ENCODE data around the gene BHLHE23.
A peak's percentile ranks its signal among the peaks of the same experiment; 100 is the strongest.

Gene BHLHE23

DNA sequence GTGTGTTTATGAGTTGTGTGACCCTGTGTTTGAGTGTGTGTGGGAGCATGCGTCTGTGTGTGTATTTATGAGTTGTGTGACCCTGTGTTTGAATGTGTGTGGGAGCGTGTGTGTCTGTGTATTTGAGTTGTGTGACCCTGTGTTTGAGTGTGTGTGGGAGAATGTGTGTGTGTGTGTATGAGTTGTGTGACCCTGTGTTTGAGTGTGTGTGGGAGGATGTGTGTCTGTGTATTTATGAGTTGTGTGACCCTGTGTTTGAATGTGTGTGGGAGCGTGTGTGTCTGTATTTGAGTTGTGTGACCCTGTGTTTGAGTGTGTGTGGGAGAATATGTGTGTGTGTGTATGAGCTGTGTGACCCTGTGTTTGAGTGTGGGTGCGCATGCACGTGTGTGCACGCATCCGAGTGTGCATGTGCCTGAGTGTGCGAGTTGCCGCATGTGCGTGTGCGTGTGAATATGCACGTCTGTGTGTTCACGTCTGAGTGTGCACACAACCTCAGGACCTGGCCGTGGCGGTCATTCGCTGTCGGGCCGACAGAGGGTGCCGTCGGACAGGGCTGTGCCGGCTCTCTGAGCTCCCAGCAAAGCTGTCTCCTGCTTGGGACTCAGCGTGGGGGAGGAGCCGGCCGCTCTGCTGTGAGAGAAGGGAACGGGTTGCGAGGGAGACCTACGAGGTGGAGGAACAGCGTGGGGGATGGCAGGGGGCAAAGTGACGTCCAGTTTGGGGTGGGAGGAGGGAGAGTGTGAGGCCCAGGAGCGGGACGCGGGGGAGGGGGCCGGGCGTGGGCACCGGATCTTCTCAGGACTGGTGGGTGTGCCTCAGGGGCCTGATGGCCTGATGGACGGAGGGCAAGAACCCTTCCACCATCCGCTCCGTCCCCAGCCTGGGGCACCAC lies 34.6 kb downstream of the BHLHE23 start:
- DNase-seq (ENCODE audit: low spot score) = peak; percentile 85

DNA sequence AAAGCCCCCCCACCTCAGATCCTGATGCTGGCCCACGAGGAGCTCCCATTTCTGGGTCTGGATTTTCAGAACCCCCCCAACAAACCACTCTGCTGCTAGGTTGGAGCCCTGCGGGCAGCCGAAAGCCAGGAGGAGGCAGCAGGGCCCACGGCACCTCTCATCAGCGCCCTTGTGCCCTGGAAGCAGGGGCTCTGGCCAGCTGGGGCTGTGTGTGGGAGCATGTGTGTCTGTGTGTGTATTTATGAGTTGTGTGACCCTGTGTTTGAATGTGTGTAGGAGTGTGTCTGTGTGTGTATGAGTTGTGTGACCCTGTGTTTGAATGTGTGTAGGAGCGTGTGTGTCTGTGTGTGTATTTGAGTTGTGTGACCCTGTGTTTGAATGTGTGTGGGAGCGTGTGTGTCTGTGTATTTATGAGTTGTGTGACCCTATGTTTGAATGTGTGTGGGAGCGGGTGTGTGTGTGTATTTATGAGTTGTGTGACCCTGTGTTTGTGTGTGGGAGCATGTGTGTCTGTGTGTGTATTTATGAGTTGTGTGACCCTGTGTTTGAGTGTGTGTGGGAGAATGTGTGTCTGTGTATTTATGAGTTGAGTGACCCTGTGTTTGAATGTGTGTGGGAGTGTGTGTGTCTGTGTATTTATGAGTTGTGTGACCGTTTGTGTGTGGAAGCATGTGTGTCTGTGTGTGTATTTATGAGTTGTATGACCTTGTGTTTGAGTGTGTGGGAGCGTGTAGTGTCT lies 35.4 kb downstream of the BHLHE23 start:
- DNase-seq (ENCODE audit: low spot score) = no peak

DNA sequence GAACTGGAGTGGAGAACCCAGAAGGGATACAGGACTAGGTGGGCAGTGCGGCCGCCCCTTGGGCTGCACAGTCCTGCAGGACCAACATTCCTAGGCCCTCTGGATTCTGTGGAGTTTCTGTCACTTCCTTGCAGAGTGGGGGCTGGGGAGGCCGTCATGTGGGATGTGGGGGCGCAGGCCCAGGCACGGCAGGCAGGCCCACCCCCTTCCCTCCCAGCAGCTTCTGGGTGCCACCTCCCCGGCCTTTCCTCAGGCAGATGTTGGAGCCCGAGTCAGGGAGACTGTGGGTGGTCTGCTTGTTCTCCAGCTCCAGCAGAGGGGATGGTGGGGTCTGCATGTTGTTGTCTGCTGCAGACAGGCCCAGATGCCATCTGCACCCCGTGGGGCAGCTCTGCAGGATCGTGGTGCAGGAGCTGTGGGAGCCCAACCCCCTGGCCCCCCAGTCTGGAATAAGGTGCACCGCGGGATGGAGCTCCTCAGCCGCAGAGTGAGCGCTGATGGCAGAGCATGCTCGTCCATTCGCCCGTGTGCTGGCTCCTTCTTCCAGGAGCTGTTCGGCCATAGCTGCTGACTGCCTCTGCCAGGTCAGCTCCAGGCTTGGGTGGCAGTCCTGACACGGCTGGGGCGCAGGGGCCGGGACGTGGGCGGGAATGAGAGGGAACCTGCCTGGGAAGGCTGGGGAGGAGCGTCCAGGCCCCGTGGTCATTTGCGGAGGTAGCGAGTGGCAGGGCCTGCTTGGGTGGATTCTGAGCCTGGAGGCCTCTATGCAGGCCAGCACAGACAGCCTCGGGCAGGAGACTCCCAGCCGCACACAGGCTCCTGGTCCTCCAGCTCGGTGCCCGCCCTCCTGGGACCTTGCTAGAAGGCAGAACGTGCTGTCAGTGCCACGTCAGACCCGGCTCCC lies 36.2 kb downstream of the BHLHE23 start:
- no peak for DNase-seq (ENCODE audit: low spot score)

DNA sequence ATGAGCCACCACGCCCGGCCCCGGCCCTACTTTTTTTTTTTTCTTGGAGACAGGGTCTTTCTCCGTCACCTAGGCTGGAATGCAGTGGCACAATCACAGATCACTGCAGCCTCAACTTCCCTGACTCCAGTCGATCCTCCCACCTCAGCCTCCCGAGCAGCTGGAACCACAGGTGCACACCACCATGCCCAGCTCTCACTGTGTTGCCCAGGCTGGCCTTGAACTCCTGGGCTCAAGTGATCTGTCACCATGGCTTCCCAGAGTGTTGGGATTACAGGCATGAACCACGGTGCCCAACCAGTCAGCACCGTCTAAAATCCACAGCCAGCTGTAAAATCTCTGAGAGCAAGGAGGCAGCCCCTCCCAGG lies 36.8 kb downstream of the BHLHE23 start:
- DNase-seq (ENCODE audit: low spot score) = no peak

DNA sequence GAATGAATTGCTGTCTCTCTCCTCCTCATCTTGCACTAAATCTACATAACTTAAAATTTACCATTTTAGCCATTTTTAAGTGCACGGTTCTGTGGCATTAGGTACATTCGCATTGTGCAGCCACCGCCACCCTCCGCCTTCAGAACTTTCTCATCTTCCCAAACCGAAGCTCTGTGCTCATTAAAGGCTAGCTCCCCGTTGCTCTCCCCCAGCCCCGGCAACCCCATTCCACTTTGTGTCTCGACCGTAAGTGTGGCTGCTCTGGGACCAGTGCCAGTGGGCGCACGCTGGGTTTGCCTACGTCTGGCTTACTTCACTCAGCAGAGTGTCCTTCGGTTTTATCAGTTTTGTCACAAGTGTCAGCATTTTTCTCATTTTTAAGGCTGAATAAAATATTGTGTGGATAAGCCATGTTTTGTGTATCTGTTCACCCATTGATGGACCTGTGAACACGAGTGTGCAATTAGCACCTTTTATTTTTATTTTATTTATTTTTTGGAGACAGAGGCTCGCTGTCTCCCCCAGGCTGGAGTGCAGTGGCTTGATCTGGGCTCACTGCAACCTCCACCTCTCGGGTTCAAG lies 37.5 kb downstream of the BHLHE23 start:
- DNase-seq (ENCODE audit: low spot score) = no peak

DNA sequence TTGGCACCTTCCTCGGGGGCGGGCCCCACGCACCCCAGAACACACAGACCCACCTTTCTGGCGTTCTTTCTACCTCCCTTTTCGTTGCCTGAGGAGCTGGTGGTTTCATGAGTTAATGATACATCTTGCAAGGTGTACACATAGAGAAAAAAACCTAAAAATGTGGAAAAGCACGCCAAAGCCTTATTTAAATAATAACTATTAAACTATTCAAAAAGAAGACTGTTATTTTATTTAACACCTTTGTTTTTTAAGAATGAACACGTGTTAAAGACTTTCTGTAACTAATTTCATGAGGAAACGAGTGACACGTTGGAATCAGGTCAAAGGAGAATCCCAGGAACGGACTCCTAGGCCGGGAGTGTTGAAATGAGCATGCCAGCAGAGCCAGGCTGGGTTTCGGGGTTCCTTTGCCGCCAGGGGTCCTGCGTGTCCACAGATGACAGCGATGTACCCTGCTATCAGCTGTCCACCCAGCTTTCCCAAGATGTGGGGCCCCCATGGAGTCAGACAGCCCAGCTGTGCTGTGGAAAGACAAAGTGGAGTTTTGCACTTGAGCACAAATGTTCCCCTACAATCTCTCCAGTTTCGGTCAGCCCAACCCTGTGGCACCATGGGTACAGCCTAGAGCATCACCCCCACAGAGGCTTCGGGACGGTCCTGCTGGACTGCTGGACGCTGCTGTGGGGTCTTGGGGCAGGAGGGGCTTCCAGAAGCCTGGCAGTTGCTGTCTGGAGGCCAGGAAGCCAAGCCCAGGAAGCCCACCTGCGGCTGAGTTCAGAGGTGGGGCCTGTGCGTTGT lies 38.2 kb downstream of the BHLHE23 start:
- no peak for DNase-seq (ENCODE audit: low spot score)

DNA sequence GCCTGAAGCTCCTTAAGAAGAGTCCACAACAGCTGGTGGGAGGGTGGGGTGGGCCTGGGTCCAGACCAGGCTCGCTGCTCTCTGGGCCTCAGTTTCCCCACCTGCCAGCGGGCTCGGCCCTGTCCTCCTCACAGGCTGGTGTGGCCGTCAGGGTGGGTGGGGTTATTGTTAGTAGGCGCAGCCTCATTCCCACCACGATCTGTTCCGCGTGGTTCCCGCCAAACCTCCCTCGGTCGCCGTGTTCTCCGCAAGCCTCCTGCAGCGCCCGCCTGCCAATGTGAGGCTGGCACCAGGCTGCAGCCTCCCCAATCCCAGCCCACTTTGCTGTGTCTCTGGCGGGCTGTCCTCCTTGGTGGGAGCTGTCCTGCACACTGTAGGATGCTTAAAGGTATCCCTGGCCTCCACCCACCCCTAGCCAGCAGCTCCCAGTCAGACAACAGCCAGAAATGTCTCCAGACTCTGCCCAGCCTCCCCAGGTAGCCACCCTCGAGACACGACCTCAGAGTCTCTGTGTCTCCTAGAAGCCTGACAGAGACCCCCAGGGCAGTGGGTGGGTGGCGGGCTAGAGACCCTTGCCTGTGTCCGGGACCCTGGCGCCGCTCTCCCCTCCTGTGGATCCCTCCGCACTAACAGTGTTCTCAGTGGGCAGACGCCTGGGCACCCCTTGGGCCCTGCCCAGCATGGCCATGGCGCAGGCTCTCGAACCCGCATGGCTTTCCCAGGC lies 39.0 kb downstream of the BHLHE23 start:
- DNase-seq (ENCODE audit: low spot score) = no peak

DNA sequence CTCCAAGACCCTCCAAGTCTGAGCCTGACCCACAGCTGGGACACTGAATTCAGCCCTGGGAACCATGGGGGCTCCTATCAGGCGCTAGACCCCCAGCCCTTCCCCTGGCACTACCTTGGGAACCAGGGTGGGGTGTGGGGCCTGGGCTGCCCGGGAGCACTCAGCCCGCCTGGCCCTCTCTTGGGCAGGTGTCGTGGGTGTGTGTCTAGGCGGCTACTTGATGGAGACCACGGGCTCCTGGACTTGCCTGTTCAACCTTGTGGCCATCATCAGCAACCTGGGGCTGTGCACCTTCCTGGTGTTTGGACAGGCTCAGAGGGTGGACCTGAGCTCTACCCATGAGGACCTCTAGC lies 39.6 kb downstream of the BHLHE23 start:
- DNase-seq (ENCODE audit: low spot score) = no peak

DNA sequence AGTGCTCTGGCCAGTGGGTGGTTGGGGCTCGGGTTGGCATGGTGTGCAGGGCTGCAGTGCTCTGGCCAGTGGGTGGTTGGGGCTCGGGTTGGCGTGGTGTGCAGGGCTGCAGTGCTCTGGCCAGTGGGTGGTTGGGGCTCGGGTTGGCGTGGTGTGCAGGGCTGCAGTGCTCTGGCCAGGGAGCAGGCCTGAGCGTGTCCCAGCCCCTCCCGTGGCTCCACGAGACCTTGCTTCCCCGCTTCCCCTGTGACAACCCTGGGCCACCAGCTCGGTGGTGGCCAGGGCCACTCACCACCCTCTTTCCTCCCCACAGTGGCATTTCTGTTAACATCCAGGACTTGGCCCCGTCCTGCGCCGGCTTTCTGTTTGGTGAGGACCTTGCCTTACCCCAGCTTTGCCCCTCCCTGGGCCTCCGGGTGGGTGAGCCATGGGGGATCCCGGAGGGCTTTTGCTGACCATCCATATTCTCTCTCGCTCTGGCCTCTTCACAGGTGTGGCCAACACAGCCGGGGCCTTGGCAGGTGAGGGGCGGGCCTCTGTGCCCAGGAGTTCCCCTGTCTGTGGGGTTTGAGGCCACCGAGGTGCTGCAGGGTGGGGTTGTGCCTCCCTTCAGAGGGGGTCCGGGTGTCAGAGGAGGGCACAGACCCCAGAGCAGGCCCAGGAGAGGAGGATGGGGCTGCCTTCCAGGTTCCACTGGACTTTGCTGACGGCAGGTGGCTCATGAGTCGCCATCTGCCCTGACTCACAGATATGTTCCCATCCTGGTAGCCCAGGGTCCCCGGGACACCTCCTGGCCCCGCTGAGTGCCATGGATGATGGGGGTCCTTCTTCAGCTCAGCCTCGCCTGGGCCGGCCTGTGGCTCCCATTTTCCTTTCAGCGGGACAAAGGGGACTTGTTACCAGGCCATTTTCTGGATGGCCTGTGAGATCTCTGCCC lies 40.3 kb downstream of the BHLHE23 start:
- DNase-seq (ENCODE audit: low spot score) = no peak

DNA sequence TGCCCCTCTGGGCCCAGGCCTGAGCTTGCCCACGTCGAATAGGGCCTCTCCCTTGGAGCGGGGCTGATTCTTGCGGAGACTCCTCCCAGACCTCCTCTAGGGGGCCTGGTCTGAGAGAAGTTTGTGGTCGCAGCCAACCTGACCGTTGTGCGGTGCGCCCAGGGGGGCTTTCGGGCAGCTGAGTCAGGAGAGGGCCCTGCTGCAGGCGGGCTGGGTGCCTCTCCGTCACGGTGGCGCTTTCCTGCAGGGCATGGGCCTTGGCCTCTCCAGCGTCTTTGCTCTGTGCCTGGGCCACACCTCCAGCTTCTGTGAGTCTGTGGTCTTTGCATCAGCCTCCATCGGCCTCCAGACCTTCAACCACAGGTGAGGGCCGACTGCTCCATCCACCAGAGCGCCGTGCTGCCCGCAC lies 41.4 kb downstream of the BHLHE23 start:
- no peak for DNase-seq (ENCODE audit: low spot score)

DNA sequence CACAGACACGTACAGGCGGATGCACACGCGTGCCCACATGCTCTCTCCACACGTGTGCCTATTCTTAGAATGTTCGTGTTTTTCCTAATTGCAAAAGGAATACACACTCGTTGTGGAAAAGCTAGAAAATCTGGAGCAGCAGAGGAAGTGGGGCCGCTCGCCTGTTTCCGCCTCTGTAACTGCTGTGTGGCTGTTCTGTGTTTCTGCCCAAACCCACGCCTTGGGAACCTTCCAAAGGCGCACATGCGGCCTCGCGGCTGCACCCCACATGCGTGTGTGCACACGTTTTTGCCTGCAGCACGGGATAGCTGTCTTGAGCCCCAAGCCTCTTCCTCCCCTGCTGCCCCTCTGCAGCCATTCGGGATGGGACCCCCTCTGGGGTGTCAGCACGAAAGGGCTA lies 42.1 kb downstream of the BHLHE23 start:
- DNase-seq (ENCODE audit: low spot score) = no peak

DNA sequence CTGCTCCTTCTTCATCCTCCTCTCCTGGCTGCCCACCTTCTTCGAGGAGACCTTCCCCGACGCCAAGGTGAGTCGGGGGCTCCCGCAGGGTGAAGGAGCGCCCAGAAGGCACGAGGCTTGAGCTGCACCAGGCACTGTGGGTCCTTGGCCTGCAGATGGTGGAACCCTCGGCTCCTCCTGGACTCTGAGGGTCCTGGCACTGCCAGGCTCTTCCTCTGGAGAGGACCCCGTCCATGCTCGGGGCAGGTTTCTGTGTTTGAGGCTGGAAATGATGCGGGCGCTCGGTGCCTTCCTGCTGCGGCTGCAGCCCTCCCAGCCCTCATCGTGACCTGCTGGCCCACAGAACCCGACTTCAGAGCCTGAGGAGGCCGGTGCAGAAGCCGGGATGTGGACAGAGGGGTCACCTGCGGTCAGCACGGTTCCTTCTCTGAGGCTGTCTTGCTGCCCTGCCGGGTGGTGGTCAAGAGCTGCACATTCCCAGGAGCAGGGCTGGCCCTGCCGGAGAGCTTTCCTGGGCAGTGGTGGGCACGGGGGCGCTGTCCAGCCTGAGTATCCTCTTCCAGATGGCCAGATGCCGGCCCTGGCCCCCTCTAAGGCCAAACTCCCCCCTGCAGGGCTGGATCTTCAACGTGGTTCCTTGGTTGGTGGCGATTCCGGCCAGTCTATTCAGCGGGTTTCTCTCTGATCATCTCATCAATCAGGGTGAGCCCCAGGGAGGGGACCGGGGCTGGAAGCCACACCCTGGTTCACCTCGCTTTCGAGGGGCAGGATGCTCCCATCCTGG lies 43.0 kb downstream of the BHLHE23 start:
- DNase-seq (ENCODE audit: low spot score) = no peak

DNA sequence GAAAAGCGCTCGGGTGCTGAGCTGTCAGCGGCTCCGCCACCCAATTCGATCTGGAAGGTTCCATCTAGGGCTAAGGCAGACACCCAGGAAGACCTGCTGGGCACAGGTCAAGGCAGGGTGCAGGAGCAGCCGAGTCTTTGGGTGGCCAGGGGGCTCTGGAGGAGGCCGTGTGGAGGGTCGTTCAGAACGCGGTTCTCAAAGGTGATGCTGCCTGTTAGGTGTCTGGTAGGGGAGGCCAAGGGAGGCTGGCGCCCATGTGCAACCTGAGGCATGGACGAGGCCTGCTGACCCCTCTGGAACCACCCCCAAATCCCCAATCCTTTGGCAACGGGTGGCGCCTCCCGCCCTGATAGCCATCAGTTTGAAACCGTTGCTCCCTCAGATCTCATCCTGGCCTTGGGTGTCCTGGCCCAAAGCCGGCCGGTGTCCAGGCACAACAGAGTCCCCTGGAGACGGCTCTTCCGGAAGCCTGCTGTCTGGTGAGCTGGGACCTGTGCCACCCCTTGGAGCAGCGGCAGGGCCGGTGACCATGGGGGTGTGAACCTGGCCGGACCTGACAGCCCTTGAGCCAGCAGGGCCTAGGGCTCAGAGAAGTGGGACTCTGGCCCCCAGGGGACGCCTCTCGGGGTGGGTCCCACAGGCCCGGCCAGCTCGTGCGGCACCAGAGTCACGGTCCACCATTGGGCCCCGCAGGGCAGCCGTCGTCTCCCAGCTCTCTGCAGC lies 43.7 kb downstream of the BHLHE23 start:
- no peak for DNase-seq (ENCODE audit: low spot score)

DNA sequence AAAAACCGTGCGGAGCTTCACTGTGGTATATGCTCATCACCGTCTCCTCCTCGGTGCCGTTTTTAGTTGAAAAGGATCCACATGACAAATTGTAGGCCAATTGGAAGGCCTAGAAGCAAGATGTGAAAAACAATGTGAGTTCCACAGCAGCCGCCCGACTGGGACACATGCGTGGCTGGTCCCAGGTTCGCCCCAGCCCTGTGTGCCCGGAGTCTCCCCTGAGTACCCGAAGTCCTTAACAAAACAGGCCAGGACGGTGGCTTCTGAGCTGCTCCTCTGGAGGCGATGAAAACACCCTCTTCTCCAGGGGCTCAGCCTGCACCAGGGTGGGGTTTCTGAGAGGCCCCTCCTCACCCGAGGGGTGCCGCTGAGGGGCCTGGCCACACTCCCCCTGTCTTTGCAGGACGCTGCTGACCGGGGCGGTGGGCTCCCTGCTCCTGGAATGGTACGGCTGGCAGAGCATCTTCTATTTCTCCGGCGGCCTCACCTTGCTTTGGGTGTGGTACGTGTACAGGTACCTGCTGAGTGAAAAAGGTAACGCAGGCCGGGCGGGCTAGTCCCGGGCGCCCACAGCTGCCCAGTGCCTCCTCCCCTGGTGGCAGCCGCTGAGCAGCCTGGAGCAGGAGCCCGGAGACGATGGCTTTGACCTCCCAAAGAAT lies 44.4 kb downstream of the BHLHE23 start:
- no peak for DNase-seq (ENCODE audit: low spot score)

DNA sequence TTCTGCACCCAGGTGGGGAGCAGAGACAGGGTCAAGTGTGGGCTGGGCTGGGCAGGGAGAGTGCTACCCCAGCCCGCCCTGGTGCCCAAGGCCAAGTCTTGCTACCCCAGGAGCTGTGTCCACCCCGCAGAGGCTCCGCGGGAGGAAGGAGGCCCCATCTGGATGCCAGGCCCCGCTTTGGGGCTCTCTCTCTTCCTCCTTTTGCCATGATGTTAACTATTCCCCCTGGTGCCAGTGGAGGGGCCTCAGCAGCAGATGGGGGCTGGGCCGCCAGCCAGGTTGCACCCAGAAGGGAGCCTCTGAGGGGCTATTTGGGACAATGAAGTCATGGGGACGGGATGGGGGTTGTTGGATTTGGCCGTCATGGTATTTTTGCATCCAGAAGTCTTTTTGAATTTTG lies 45.0 kb downstream of the BHLHE23 start:
- DNase-seq (ENCODE audit: low spot score) = no peak

DNA sequence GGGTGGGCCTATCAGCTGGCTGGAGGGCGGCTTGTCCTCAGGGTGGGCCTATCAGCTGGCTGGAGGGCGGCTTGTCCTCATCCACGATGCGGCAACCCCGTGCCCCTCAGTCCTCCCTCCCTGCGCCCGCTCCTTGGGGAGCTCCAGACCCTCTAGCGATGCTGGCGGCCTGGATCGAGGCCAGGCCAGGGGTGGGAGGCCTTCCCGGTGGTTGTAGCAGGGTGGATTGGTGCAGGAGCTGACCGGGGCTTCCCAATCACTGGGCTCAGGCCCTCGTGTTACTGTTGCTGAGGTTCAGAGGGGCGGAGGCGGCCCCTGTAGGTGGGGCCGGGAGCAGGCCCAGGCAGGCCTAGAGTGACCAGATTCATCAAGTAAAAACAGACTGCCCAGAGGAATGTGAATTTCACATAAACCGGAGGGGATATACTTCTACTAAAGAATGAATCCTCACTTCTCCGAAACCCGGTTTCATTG lies 45.4 kb downstream of the BHLHE23 start:
- DNase-seq (ENCODE audit: low spot score) = no peak
